HG03066 (cell line): ENCODE results near the gene CSNK1D.
"Not testable (repeated sequence)": the region's sequence is repeated elsewhere in the genome, so short reads cannot be mapped to it uniquely, and the experiment has no call there.

Experiments
- ATAC-seq: cut with Tn5 transposase; IDR thresholded peaks from one replicate; pipeline ENCODE4 v1.9.1; 2021; ENCODE audit warnings: low read depth; ENCODE audit not compliant: unreplicated experiment

Gene CSNK1D

GRCh38 chr17:82217530-82218204 is 55.8 kb downstream of the CSNK1D start:
- ATAC-seq = no peak

- ATAC-seq = no peak
These were observed 56.4 kb downstream of the CSNK1D start for GRCh38 chr17:82217120-82217529.

DNA sequence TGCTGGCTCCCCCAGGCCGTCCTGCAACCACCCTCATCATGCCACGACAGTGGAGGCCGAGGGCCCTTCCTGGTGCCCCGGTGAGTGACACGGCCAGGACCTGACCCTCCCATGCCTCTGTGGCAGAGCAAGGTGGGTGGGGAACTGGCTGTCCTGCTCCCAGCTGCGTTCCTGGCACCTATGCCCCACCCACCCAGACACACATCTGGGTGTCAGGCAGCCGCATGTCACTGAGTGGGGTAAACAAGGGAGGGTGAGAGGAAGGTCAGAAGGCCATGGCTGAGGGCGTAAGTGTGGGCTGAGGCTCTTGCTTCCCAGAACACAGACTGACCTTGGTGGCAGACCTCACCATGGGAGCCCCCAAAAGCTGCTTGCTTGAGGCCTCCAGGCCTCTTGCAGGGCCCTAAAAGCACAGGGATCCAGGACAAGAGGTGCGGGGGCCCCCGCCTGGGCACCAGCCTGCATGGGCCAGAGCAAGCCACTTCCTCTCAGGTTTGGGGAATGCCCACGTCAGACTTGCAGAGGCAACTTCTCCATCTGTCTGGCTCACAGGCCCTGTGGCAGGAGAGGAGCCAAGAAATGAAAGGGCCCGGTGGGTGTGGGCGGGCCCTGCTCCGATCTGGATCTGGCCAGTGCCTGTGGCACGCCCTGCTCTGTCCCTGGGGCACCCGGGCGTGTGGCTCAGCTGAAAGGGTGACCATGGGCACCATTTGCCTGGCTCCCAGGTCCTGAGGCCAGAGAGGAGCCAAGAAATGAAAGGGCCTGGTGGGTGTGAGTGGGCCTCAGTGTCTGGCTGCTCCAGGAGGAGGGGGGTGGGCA is 57.0 kb downstream of the CSNK1D start:
- no peak for ATAC-seq

- no peak for ATAC-seq
These were observed 57.6 kb downstream of the CSNK1D start for GRCh38 chr17:82215972-82216300.

GRCh38 chr17:82215095-82215971 is 58.2 kb downstream of the CSNK1D start:
- no peak for ATAC-seq

GRCh38 chr17:82214012-82214628 is 59.4 kb downstream of the CSNK1D start:
- ATAC-seq = no peak

- ATAC-seq = no peak
These were observed 60.1 kb downstream of the CSNK1D start for GRCh38 chr17:82213251-82214011.

- ATAC-seq = peak; percentile 57
These were observed 60.9 kb downstream of the CSNK1D start, which contains the start of gene CCDC57 for GRCh38 chr17:82212331-82213250. TSS of gene CCDC57 (minus strand) at chr17:82212842. CDS start at chr17:82201944, 10,898 bp downstream.

DNA sequence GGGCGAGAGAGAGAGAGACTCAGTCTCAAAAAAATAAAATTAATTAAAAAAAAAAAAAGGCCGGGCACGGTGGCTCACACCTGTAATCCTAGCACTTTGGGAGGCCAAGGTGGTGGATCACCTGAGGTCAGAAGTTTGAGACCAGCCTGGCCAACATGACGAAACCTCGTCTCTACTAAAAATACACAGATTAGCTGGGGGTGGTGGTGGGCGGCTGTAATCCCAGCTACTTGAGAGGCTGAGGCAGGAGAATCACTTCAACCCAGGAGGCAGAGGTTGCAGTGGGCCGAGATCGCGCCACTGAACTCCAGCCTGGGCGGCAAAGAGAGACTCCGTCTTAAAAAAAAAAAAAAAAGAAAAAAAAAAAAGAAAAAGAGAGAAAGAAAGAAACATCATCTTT is 62.8 kb downstream of the CSNK1D start:
- not testable (repeated sequence) for ATAC-seq

DNA sequence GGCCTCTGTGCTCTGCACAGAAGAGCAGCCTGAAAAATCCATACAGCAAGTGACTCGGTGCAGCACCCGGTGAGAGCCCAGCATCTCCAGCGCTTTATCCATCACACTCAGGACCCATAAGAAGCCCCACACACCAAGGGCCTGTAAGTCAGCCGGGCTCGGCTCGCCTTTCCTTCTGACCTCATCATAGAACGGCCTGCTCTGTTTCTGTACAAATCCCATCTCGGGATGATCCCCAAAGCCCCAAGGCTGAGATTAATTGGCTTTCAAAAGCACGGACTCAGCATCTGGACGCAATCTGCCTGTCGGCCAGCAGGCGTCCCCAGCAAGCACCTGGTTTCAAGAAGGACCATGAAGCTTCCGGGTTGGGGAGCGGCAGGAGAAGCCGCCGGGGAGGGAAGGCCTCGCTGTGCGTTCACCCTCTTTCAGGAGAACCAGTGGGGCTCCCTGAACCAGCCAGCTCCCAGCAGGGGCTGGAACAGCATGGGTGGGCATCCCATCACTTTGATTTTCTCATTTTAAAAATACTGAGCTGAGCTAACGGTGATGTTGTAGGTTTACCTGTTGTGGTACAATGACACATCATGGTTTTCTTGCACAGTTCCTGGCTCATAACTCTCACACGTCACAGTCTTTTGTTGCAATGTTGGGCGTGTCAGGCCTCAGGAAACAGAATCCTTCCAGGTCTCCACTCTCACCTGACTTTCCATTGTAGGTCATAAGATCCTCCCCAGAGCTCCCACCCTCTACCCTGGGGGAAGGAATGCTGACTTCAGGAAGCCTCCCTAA is 67.6 kb downstream of the CSNK1D start:
- peak; percentile 70 for ATAC-seq

- ATAC-seq = no peak
These were observed 68.4 kb downstream of the CSNK1D start for GRCh38 chr17:82204831-82205719.

- ATAC-seq = no peak
These were observed 69.6 kb downstream of the CSNK1D start for GRCh38 chr17:82203920-82204319.

- ATAC-seq = no peak
These were observed 70.5 kb downstream of the CSNK1D start for GRCh38 chr17:82202981-82203380.

GRCh38 chr17:82201498-82201910 is 72.0 kb downstream of the CSNK1D start:
- ATAC-seq = no peak

DNA sequence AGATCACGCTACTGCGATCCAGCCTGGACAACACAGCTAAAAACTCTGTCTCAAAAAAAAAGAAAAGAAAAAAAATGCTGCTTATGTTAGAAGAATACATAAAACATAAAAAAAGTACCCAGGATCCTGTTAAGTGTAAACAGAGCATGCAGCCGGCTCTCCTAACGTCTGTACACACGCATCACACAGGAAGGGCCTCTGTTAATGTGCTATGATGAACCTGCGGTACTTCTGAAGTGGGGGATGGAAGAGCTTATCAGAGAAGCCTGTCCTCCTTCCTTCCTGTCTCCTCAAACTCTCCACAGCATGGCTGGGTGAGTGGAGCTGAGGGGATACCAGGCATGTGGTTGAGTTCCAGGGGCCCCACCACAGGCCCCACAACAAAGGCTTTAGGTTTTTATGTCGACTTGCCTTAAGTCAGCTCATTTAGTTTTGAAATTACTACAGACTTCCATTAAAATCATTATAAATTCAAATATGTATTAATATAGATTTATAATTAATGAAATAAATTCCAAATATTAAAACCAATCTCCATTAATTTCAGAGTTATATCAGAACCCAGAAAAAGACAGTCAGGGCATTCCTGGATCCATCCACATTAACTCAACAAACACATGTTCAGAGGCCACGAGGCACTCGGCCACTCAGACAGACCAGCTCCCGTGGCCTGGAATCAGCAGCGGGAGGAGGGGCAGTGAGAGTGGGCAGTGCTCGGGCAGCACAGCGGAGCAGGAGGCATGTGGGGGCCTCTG is 72.6 kb downstream of the CSNK1D start:
- ATAC-seq = no peak

DNA sequence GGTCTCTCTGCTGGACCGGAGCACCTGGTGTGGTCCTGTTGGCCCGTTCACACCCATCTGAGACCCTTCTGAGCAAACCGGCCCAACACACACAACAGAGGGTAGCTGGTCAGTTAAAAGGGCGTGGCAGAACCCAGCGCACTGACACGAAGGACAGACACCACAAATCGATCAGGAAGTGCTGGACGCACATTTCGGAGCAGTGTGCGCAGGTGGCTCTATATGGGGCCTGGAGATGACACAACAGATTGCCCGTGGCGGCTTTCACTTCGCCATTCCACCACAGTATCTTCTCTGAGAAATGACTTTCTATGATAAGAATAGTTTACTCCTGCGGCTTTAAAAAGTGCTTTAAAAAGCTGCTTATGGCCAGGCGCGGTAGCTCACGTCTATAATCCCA is 73.4 kb downstream of the CSNK1D start:
- no peak for ATAC-seq
